NCI-H2227 (cell line): ENCODE data around the gene SERINC5.

Experiments used
- DNase-seq: peaks from one replicate; lab custom pipeline; 2025; ENCODE audit not compliant: unreplicated experiment; lab: John Stamatoyannopoulos, UW

The SERINC5 gene

DNA sequence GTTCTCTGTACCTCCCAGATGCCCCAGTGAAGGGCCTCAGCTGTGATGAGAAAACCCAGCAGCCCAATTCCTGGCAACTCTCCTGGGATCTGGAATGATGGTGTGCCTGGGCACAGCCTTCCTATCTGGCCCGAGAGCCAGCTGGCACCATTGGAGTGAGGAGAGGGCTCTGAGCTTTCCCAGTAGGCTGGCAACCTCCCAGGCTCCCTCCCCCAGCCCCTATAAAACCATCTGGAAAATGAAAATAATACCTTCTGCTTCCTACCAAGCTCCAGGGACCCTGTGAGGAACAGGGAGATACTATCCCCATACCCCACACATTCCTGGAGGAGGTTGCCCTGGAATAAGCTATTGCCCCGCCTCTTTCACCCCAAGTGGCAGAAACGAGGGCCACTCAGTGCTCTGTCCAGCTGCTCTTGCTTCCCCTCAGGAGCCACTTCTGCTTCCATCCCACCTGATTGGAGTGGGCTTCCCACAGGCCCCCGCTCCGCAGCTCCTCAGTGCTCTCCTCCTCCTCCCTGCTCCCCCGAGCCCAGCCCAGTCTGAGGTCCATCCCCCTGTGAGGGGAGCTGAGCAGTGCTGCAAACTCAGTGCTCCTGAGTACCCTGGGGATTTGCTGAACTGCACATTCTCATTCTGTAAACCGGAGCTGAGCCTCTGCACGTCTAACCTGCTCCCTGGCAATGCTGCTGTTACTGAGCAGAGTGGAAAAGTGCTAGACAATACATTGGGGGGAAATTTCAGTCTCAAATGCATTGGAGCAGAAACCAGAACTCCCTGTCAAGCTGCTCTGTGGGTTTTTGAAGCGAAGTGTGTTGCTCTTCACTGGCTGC is 146.0 kb downstream of the SERINC5 start:
- DNase-seq: no peak

GRCh38 chr5:80106916-80107315 is 148.9 kb downstream of the SERINC5 start:
- no peak for DNase-seq

DNA sequence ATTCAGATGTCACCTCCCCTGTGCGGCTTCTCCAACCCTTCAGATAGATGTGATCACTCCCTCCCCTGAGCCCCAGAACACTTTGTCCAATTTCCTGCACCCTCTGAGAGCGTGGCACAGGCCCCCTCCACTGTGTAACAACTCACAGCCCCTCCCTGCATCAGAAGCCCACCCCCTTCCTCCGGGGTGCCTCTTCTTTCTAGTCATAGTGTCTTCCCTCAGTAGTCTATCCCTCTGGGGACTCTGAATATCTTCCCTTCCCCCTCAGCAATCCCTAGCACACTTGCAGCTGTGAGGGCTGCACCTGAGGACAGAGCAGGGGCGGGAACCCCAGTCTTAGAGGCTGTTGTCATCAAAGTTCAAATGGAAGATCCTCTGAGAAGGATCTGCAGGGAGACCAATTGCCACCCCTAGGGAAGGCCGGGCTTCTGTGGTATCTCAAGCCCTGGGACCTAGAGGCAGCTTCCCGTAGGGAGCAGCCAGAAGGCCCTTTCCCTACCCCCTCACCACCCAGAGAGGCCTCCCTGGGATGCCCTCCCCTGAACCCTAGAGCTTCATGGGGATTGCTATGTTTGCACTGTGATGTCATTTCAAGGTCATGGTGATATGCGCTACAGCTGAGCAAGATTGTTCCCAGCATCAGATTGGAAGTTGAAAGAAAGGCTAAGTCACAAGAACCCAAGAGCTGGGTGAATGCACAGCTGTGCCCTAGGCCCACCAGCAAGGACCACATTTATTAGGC is 150.0 kb downstream of the SERINC5 start:
- no peak for DNase-seq

GRCh38 chr5:80103371-80103770 is 152.5 kb downstream of the SERINC5 start:
- DNase-seq: no peak

GRCh38 chr5:80101993-80102392 is 153.9 kb downstream of the SERINC5 start:
- no peak for DNase-seq

- DNase-seq: no peak
Observed at GRCh38 chr5:80097451-80097850, 158.4 kb downstream of the SERINC5 start.

DNA sequence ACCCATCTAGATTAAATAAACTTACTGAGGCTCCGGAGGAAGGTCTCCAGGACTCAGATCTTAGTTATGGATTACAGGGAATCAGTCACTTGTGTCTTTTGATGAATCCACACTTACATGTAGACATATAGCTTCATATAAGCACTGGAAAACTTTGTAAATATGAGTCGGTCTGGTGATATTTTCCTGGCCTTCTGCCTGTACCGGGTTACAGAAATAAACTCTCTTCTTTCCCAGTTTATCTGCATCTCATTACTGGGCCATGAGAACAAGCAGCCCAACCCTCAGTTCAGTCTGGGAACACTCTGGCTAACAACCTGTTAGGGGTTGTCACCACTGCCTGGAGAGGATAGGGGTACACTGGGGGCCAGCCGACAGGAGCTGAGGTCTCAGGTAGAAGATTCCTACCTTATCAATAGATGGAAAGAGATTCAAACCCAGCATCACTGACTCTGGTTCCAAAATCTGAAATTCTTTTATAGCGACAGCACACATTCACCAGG is 161.6 kb downstream of the SERINC5 start:
- DNase-seq: no peak

GRCh38 chr5:80093796-80094195 is 162.1 kb downstream of the SERINC5 start:
- DNase-seq: no peak

DNA sequence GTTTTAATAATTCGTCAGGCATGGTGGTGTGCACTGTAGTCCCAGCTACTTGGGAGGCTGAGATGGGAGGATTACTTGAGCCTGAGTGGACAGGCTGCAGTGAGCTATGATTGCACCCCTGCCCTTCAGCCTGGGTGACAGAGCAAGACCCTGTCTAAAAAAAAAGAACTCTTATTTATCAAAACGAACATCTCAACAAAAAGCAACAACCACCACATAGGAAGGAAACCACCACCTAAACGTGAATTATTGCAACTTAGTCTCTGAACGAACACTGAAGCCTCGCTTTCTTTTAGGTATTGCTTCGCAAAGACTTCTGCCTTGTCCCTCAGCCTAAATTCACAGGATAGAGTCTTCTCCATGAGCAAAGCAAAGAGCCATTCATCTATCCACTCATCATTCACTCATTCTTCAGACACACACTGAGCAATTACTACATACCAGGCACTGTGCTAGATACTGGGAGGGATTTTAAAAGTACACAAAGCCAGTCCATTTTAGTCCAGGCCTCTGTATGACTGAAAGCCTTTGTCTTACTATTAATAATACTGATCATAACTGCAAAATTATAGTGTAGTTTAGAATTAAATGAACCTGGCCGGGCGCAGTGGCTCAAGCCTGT is 163.3 kb downstream of the SERINC5 start:
- no peak for DNase-seq

GRCh38 chr5:80091792-80092192 is 164.1 kb downstream of the SERINC5 start:
- DNase-seq: peak; percentile 47

GRCh38 chr5:80090884-80091166 is 165.0 kb downstream of the SERINC5 start:
- no peak for DNase-seq

DNA sequence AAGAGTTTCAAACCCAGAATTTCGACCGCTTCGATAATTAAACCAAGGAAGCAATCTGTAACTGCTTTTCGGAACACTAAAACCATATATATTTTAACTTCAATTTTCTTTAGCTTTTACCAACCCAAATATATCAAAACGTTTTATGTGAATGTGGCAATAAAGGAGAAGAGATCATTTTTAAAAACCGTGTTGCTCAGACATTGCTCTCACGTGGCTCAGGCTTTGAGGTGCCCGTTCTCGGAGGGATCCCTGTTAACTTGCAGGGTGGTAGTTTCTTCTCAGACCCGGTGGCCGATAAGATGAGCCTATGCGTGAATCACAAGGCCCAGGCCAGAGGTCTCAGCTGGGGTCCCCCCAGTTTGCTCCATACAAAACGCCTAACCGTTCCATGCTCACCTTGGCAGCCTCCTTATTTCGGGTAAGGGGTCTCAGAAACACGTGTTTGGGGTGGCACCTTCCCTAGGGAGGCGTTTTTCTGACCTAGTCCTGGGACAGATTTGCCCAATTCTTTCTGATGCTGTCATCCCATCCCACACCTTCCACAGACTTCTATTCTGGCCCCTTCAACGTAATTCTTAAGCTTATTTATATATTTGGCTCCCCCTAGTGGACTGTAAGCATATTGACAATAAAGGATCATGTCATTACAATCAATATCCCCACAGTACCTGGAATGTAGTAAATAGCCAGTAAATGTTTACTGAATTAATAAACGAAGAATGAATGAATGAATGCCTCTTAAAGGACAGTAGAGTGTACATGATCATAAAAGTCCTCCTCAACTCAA is 172.6 kb downstream of the SERINC5 start:
- DNase-seq: peak; percentile 58

- DNase-seq: peak; percentile 75
Observed at GRCh38 chr5:80082731-80083100, 173.1 kb downstream of the SERINC5 start.

GRCh38 chr5:80082281-80082680 is 173.6 kb downstream of the SERINC5 start:
- no peak for DNase-seq

GRCh38 chr5:80078921-80079320 is 176.9 kb downstream of the SERINC5 start:
- DNase-seq: no peak

DNA sequence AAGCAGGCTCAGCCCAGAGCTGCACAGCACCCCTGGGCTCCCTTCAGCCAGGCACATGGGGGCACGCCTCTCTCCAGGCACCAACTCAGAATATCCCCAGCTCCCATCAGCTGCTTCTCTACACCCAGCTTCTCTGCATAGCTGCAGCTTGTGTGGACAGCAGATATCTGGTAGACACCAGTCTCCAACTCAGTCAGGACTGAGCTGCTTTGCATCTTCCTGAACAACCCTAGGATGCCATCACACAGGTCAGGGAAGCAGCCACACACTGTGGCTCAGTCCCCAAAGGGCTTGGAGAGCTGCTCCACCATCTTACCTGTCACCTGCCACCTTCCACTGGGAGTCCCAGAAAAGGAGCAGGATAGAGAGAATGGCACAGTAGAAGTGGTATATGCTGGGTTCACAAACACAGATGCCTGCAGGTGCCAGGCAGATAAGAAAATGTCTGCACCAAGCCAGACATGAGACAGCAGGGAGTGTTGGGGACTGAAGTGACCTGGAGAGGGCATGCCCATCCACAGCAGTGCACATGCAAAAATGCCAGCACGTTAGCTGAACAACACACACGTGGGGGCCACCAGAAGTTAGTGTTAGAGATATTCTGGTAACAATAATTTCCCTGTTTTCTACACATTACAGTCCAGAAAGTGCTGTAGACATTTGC is 178.7 kb downstream of the SERINC5 start:
- DNase-seq: no peak

GRCh38 chr5:80076131-80077050 is 179.5 kb downstream of the SERINC5 start:
- no peak for DNase-seq

GRCh38 chr5:80072103-80073073 is 183.5 kb downstream of the SERINC5 start:
- no peak for DNase-seq
